H1 (cell line): ENCODE results near the gene LBX2.

Source experiments
- EZH2 ChIP-seq: fragments of 200-600 bp; sonication (generic); IDR thresholded peaks from 2 replicates; pipeline ENCODE4 v1.7.1; 2012; ENCODE audit warnings: low read depth, mild to moderate bottlenecking, moderate library complexity, low read length, inconsistent platforms; ENCODE audit not compliant: severe bottlenecking
- GABPA ChIP-seq: IDR thresholded peaks from 2 replicates; pipeline ENCODE4 v1.6.1; 2011; ENCODE audit warnings: mild to moderate bottlenecking, low read length, moderate library complexity, borderline replicate concordance; ENCODE audit not compliant: insufficient read depth
- NRF1 ChIP-seq: IDR thresholded peaks from 2 replicates; pipeline ENCODE4 v1.6.1; 2011; ENCODE audit warnings: mild to moderate bottlenecking, low read depth, low read length, improper control_type of control experiment
- POLR2A ChIP-seq, 2 experiments: IDR thresholded peaks; 1 replicate in 1 of 2; 2 replicates in 1 of 2; pipeline ENCODE4 v1.6.1; 2011; ENCODE audit warnings: low read depth in 2 of 2, low read length in 2 of 2, mild to moderate bottlenecking in 2 of 2; ENCODE audit errors: control extremely low read depth in 1 of 2
- POLR2AphosphoS5 ChIP-seq: IDR thresholded peaks from 2 replicates; pipeline ENCODE4 v1.6.1; 2011; ENCODE audit warnings: low read depth, low read length
- RNF2 ChIP-seq: fragments of 200-900, 300-1000 bp; sonication (generic); IDR thresholded peaks from 2 replicates; pipeline ENCODE4 v1.7.1; 2016; ENCODE audit warnings: borderline replicate concordance, low read depth, mild to moderate bottlenecking, antibody characterized with exemption, low read length; ENCODE audit not compliant: poor library complexity, severe bottlenecking; ENCODE audit errors: missing control alignments
- SIRT6 ChIP-seq: IDR thresholded peaks from one replicate; pipeline ENCODE4 v1.7.1; 2012; ENCODE audit warnings: low read length, inconsistent platforms
- SIX5 ChIP-seq: IDR thresholded peaks from 2 replicates; pipeline ENCODE4 v1.6.1; 2011; ENCODE audit warnings: mild to moderate bottlenecking, low read depth, low read length
- SP2 ChIP-seq: IDR thresholded peaks from 2 replicates; pipeline ENCODE4 v1.6.1; 2012; ENCODE audit warnings: mild to moderate bottlenecking, low read length, inconsistent platforms
- SRF ChIP-seq: IDR thresholded peaks from 2 replicates; pipeline ENCODE4 v1.6.1; 2011; ENCODE audit warnings: mild to moderate bottlenecking, low read depth, low read length, moderate library complexity
- TEAD4 ChIP-seq: IDR thresholded peaks from 2 replicates; pipeline ENCODE4 v1.6.1; 2012; ENCODE audit warnings: low read depth, low read length, inconsistent platforms, mixed read lengths
- TF ChIP-seq, protein P1 (sequence below): IDR thresholded peaks from 2 replicates; pipeline ENCODE4 v1.6.1; 2011; ENCODE audit warnings: low read length, improper control_type of control experiment
- TF ChIP-seq, protein P2 (sequence below), 3 experiments: IDR thresholded peaks; 1 replicate in 2 of 3; 2 replicates in 1 of 3; pipeline versions ENCODE4 v1.5.1 to v1.6.1; 2011; ENCODE audit warnings: low read length in 3 of 3, mild to moderate bottlenecking in 3 of 3, inconsistent platforms in 2 of 3, low read depth in 1 of 3, moderate library complexity in 1 of 3; ENCODE audit not compliant: insufficient read depth in 1 of 3; ENCODE audit errors: control extremely low read depth in 1 of 3
- TF ChIP-seq, protein P3 (sequence below): IDR thresholded peaks from 2 replicates; pipeline ENCODE4 v1.6.1; 2011; ENCODE audit warnings: low read depth, mild to moderate bottlenecking, low read length; ENCODE audit not compliant: insufficient read depth

GRCh38 chr2:74516650-74517049, 17.2 kb upstream of the LBX2 start:
- TF ChIP-seq POLR2AphosphoS5 (no peak), RNF2 (no peak), TEAD4 (no peak), SP2 (no peak), SIX5 (no peak), POLR2A (IDR thresholded peaks at IDR 0.05; ENCODE audit: control extremely low read depth in 1 of 2, low read depth in 2 of 2, low read length in 2 of 2) (no peak), EZH2 (no peak), SIRT6 (no peak), GABPA (no peak), SRF (no peak), NRF1 (no peak)
- TF ChIP-seq, protein P1, sequence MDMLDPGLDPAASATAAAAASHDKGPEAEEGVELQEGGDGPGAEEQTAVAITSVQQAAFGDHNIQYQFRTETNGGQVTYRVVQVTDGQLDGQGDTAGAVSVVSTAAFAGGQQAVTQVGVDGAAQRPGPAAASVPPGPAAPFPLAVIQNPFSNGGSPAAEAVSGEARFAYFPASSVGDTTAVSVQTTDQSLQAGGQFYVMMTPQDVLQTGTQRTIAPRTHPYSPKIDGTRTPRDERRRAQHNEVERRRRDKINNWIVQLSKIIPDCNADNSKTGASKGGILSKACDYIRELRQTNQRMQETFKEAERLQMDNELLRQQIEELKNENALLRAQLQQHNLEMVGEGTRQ, result no peak
- TF ChIP-seq, protein P2, sequence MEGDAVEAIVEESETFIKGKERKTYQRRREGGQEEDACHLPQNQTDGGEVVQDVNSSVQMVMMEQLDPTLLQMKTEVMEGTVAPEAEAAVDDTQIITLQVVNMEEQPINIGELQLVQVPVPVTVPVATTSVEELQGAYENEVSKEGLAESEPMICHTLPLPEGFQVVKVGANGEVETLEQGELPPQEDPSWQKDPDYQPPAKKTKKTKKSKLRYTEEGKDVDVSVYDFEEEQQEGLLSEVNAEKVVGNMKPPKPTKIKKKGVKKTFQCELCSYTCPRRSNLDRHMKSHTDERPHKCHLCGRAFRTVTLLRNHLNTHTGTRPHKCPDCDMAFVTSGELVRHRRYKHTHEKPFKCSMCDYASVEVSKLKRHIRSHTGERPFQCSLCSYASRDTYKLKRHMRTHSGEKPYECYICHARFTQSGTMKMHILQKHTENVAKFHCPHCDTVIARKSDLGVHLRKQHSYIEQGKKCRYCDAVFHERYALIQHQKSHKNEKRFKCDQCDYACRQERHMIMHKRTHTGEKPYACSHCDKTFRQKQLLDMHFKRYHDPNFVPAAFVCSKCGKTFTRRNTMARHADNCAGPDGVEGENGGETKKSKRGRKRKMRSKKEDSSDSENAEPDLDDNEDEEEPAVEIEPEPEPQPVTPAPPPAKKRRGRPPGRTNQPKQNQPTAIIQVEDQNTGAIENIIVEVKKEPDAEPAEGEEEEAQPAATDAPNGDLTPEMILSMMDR (IDR thresholded peaks at IDR 0.05; ENCODE audit: control extremely low read depth in 1 of 3, insufficient read depth in 1 of 3, low read depth in 1 of 3, low read length in 3 of 3), result no peak
- TF ChIP-seq, protein P3, sequence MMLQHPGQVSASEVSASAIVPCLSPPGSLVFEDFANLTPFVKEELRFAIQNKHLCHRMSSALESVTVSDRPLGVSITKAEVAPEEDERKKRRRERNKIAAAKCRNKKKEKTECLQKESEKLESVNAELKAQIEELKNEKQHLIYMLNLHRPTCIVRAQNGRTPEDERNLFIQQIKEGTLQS, result no peak
